ENCODE data around the gene PATL1. TPM values are rescaled to one million over a fixed set of nuclear protein-coding genes. Genes with fewer than 3 reads are reported as not detected.

Gene PATL1
- total RNA-seq, result 10 to 100 TPM; 43.3 to 47.3 TPM

- H3K36me3 ChIP-seq, result no peaks in the 10 kb centered on the region
- peak; percentile 99 for DNase-seq
- TF ChIP-seq CTCF (IDR thresholded peaks at IDR 0.05), result no peak
- intact Hi-C loops (cut with DNase I), result no loop called here
- H3K27me3 ChIP-seq, result no peaks in the 10 kb centered on the region
- peak within 1 kb of the TSS; percentile 99 for H3K27ac ChIP-seq
- H3K4me1 ChIP-seq, result peaks cover 4% of the 10 kb centered on the region
- peak within 1 kb of the TSS; percentile 80 to 92 for H3K9ac ChIP-seq (ENCODE audit: low read depth in 2 of 2, low read length in 2 of 2)
- H3K4me3 ChIP-seq, result peak within 1 kb of the TSS; percentile 80
- no peaks in the 10 kb centered on the region for H3K9me3 ChIP-seq
Observed at GRCh38 chr11:59668950-59669610, at the start of gene PATL1. Gene PATL1 (minus strand): TSS chr11:59669037. CDS start chr11:59668895, 142 bp downstream.

- no peaks in the 10 kb centered on the region for H3K4me1 ChIP-seq
- H3K27me3 ChIP-seq, result no peaks in the 10 kb centered on the region
- no peaks in the 10 kb centered on the region for H3K9me3 ChIP-seq
- intact Hi-C loops (cut with DNase I), result no loop called here
- TF ChIP-seq CTCF (IDR thresholded peaks at IDR 0.05), result no peak
- H3K9ac ChIP-seq (ENCODE audit: low read depth in 2 of 2, low read length in 2 of 2), result no peak overlapping the region
- H3K4me3 ChIP-seq, result no peak overlapping the region
- no peak overlapping the region for H3K27ac ChIP-seq
- DNase-seq, result no peak
- no peaks in the 10 kb centered on the region for H3K36me3 ChIP-seq
Observed at GRCh38 chr11:59716051-59716450, 47.2 kb upstream of the PATL1 start.

GRCh38 chr11:59713745-59714144 lies 44.9 kb upstream of the PATL1 start, which contains the start of gene OR10V1:
Gene OR10V1 (minus strand): TSS chr11:59713845. CDS start chr11:59713845, 0 bp downstream.
- Histone ChIP-seq H3K4me1 (no peaks in the 10 kb centered on the region), H3K36me3 (no peaks in the 10 kb centered on the region), H3K9me3 (no peaks in the 10 kb centered on the region), H3K27me3 (no peaks in the 10 kb centered on the region), H3K9ac (ENCODE audit: low read depth in 2 of 2, low read length in 2 of 2) (no peak within 1 kb of the TSS), H3K27ac (no peak within 1 kb of the TSS), H3K4me3 (no peak within 1 kb of the TSS)
- no peak for DNase-seq
- TF ChIP-seq CTCF (IDR thresholded peaks at IDR 0.05), result no peak
- intact Hi-C loops (cut with DNase I), result no loop called here

- H3K4me1 ChIP-seq, result no peaks in the 10 kb centered on the region
- no peaks in the 10 kb centered on the region for H3K27me3 ChIP-seq
- H3K4me3 ChIP-seq, result no peak overlapping the region
- no peak for TF ChIP-seq CTCF (IDR thresholded peaks at IDR 0.05)
- no peak for DNase-seq
- intact Hi-C loops (cut with DNase I), result no loop called here
- H3K36me3 ChIP-seq, result no peaks in the 10 kb centered on the region
- H3K9me3 ChIP-seq, result no peaks in the 10 kb centered on the region
- no peak overlapping the region for H3K27ac ChIP-seq
- no peak overlapping the region for H3K9ac ChIP-seq (ENCODE audit: low read depth in 2 of 2, low read length in 2 of 2)
Observed at GRCh38 chr11:59710136-59710847, 41.5 kb upstream of the PATL1 start.

GRCh38 chr11:59708537-59708936 lies 39.7 kb upstream of the PATL1 start:
- Histone ChIP-seq H3K27me3 (no peaks in the 10 kb centered on the region), H3K9ac (ENCODE audit: low read depth in 2 of 2, low read length in 2 of 2) (no peak overlapping the region), H3K9me3 (no peaks in the 10 kb centered on the region), H3K4me1 (no peaks in the 10 kb centered on the region), H3K36me3 (no peaks in the 10 kb centered on the region), H3K4me3 (no peak overlapping the region), H3K27ac (no peak overlapping the region)
- DNase-seq, result no peak
- no peak for TF ChIP-seq CTCF (IDR thresholded peaks at IDR 0.05)
- intact Hi-C loops (cut with DNase I), result no loop called here

Data from colonic mucosa (tissue), 4 donors.